Endothelial cell of umbilical vein (primary cell): Measurements from ENCODE around the gene SGK1. TPM values are rescaled to one million over a fixed set of nuclear protein-coding genes. Genes with fewer than 3 reads are reported as not detected.

Experiments used
- BruUV-seq: library from RNA; stranded (reverse); fragments of 400-500 nt; replicated peaks from 2 replicates; lab custom pipeline; 2021; lab: Mats Ljungman, UMichigan
- CTCF ChIA-PET: fragments of 300-600, 350-600 bp; sonication (Branson Sonifier 250); formaldehyde crosslinking; loops from one replicate; lab custom pipeline; 2021; ENCODE audit warnings: antibody characterized with exemption, inconsistent platforms; lab: Charles Lee
- POLR2A ChIA-PET: fragments of 300-600, 350-600 bp; sonication (Branson Sonifier 250); formaldehyde crosslinking; loops from one replicate; lab custom pipeline; 2021; ENCODE audit warnings: antibody characterized with exemption, inconsistent platforms; lab: Charles Lee
- DNase-seq: peaks from one replicate; pipeline ENCODE4 v3.0.0-alpha.2; 2011; ENCODE audit warnings: low read depth, low spot score
- FAIRE-seq: peaks from 2 replicates; lab custom pipeline; 2011; peaks lifted over from hg19 to GRCh38; lab: Jason Lieb, UNC
- H2AFZ ChIP-seq: 2 replicates; pipeline ENCODE4 v1.6.0; 2012; ENCODE audit warnings: low read depth, low read length, control low read depth, inconsistent platforms
- H3K27ac ChIP-seq: 2 replicates; pipeline ENCODE4 v1.5.1; 2011; ENCODE audit warnings: low read depth, mild to moderate bottlenecking, control low read depth, low read length, moderate library complexity; ENCODE audit not compliant: insufficient read depth
- H3K27me3 ChIP-seq, 2 experiments: 2 replicates each; pipeline versions ENCODE4 v1.6.0 to v1.6.1; 2011; ENCODE audit warnings: low read length in 2 of 2, mixed read lengths in 1 of 2; ENCODE audit not compliant: control insufficient read depth in 2 of 2, insufficient read depth in 2 of 2
- H3K36me3 ChIP-seq, 2 experiments: 2 replicates in 1 of 2; 3 replicates in 1 of 2; pipeline ENCODE4 v1.5.1; 2011; ENCODE audit warnings: low read length in 2 of 2, mild to moderate bottlenecking in 1 of 2, moderate library complexity in 1 of 2; ENCODE audit not compliant: control insufficient read depth in 2 of 2, insufficient read depth in 2 of 2; ENCODE audit errors: extremely low read depth in 1 of 2
- H3K4me1 ChIP-seq: 3 replicates; pipeline ENCODE4 v1.5.1; 2011; ENCODE audit warnings: mild to moderate bottlenecking, low read length; ENCODE audit not compliant: control insufficient read depth, insufficient read depth; ENCODE audit errors: extremely low read depth
- H3K4me2 ChIP-seq: 2 replicates; pipeline ENCODE4 v1.6.1; 2011; ENCODE audit warnings: low read length, control low read depth, mixed read lengths; ENCODE audit not compliant: insufficient read depth
- H3K4me3 ChIP-seq, 3 experiments: fragments of 200-600 bp in 1 of 3; sonication (generic), shearing (Covaris generic) in 1 of 3; replicated peaks in 1 of 3; 2 replicates each; pipeline ENCODE4 v1.5.1; 2011 to 2016; ENCODE audit warnings: control low read depth in 3 of 3, low read length in 3 of 3, mild to moderate bottlenecking in 2 of 3, inconsistent platforms in 1 of 3, low read depth in 1 of 3, moderate library complexity in 1 of 3; ENCODE audit not compliant: insufficient read depth in 1 of 3
- H3K79me2 ChIP-seq: 2 replicates; pipeline ENCODE4 v1.6.0; 2012; ENCODE audit warnings: low read length, inconsistent platforms; ENCODE audit not compliant: control insufficient read depth, insufficient read depth
- H3K9ac ChIP-seq: replicated peaks from 2 replicates; pipeline ENCODE3; 2011; ENCODE audit warnings: low read length, control low read depth; ENCODE audit not compliant: insufficient read depth; ENCODE audit errors: extremely low read depth
- H3K9me1 ChIP-seq: replicated peaks from 3 replicates; pipeline ENCODE4 v1.6.0; 2011; ENCODE audit warnings: mild to moderate bottlenecking, low read length; ENCODE audit not compliant: control insufficient read depth, insufficient read depth; ENCODE audit errors: extremely low read depth
- H3K9me3 ChIP-seq: replicated peaks from 2 replicates; pipeline ENCODE4 v1.5.1; 2012; ENCODE audit warnings: low read length, inconsistent platforms; ENCODE audit not compliant: control insufficient read depth, insufficient read depth
- H4K20me1 ChIP-seq: replicated peaks from 2 replicates; pipeline ENCODE3; 2011; ENCODE audit warnings: mild to moderate bottlenecking, low read length; ENCODE audit not compliant: control insufficient read depth, insufficient read depth; ENCODE audit errors: extremely low read depth
- EZH2 ChIP-seq: IDR thresholded peaks from 2 replicates; pipeline ENCODE4 v1.6.1; 2012; ENCODE audit warnings: borderline replicate concordance, low read depth, mild to moderate bottlenecking, moderate library complexity, low read length, inconsistent platforms; ENCODE audit not compliant: severe bottlenecking
- FOS ChIP-seq: IDR thresholded peaks from 2 replicates; pipeline ENCODE4 v1.6.1; 2011; ENCODE audit warnings: mild to moderate bottlenecking, low read length, moderate library complexity, borderline replicate concordance; ENCODE audit not compliant: insufficient read depth
- GATA2 ChIP-seq: IDR thresholded peaks from 2 replicates; pipeline ENCODE4 v1.7.0; 2011; ENCODE audit warnings: low read depth, mild to moderate bottlenecking, moderate library complexity, mixed read lengths, low read length; ENCODE audit not compliant: insufficient read length, insufficient read depth
- JUN ChIP-seq: IDR thresholded peaks from 2 replicates; pipeline ENCODE4 v1.6.1; 2011; ENCODE audit warnings: borderline replicate concordance, low read depth; ENCODE audit not compliant: insufficient read length, insufficient read depth
- MAX ChIP-seq: IDR thresholded peaks from 2 replicates; pipeline ENCODE4 v1.6.1; 2011; ENCODE audit not compliant: insufficient read depth, insufficient read length
- MYC ChIP-seq: IDR thresholded peaks from one replicate; pipeline ENCODE4 v1.6.1; 2011; ENCODE audit warnings: mild to moderate bottlenecking, low read depth, low read length
- POLR2A ChIP-seq: IDR thresholded peaks from 2 replicates; pipeline ENCODE4 v1.6.1; 2012; ENCODE audit warnings: low read depth, mild to moderate bottlenecking, control low read depth, low read length
- POLR2AphosphoS5 ChIP-seq: IDR thresholded peaks from 2 replicates; pipeline ENCODE4 v1.6.1; 2012; ENCODE audit warnings: low read depth, mild to moderate bottlenecking, control low read depth, low read length, moderate library complexity; ENCODE audit not compliant: insufficient read depth
- dilution Hi-C: fragments of 300-500 bp; cut with MboI; formaldehyde crosslinking; loops from one replicate; pipeline ENCODE4 v1.15.0; 2019; ENCODE audit warnings: low sequenced_read_pairs; ENCODE audit not compliant: extremely low pct_ligation_motif_present
- intact Hi-C: fragments of 100-400 bp; cut with micrococcal nuclease; formaldehyde crosslinking; loops from one replicate; pipeline ENCODE4 v1.10.0; 2022
- polyA plus RNA-seq, 4 experiments: library from polyadenylated mRNA; depleted of rRNA in 3 of 4; stranded (reverse) in 3 of 4; unstranded in 1 of 4; fragments of >200 nt; gene quantifications; 2 replicates each; pipeline versions ENCODE4 v1.2.1 to v1.2.3, GENCODE V29; 2011 to 2012; ENCODE audit warnings: missing spikeins in 1 of 4
- total RNA-seq: library from RNA; stranded (reverse); gene quantifications from 2 replicates; pipeline ENCODE4 v1.2.3, GENCODE V29; 2021
- TF ChIP-seq, protein P1 (sequence below), 2 donors: IDR thresholded peaks; 1 replicate in 1 of 2; 2 replicates in 1 of 2; pipeline ENCODE4 v1.5.1; 2011; ENCODE audit warnings: low read length in 2 of 2, mild to moderate bottlenecking in 2 of 2, moderate library complexity in 2 of 2, control low read depth in 1 of 2, inconsistent platforms in 1 of 2, low read depth in 1 of 2; ENCODE audit not compliant: insufficient read depth in 1 of 2; ENCODE audit errors: extremely low read depth in 1 of 2

The SGK1 gene
- total and polyA plus RNA-seq, 2 donors (not counting 3 experiments of a cell fraction or from before 2014, with no cell fraction given), result 121 to 128 TPM

DNA sequence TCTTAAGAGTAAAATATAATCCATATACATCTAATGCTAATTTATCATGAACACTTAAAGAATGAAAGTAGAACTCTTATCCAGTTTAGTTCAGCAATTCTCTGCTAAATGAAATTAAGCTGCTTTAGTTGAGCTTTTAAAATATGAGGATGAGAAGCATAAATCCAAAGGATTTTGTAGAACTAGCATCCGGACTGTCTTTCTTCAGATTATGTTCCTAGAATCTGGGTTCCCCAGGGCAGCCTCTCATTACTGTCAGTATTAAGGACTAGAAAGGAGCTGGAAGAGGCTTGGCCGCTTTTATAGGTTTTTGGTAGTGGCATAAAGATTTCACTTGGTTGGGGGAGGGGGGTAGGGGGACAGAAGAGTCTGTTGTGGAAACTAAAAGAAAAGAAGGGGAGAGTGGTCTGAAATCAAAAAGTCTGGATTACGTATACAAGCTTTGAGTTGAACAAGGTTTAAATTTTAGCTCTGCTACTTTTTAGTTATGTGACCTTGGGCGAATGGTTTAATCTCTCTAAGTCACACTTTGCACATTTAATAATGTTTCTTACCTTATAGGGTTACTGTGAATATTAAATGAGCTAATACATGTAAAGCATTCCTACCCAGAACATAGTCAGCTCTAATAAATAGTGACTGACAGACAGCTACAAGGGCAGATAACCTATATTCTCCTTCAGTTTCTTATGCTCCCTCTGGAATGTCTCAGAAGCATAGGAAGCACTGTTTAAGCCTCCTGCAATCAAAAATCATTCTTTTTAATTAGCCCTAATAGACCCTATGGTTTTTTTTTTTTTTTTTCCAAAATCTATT lies 3.7 kb downstream of the SGK1 start:
- no peak overlapping the region for H3K27ac ChIP-seq
- BruUV-seq, result no TSS peak
- H3K4me1 ChIP-seq, result peaks cover 6% of the 10 kb centered on the region
- no peak overlapping the region for H3K9ac ChIP-seq
- no peaks in the 10 kb centered on the region for H3K9me1 ChIP-seq
- ChIA-PET POLR2A (no interaction called here), CTCF (interaction anchor here (0.7 to 1.7 kb wide), 6 partner anchors 15 to 344 kb away, joined by 3 to 4 read pairs (median 3); no protein-coding TSS in a partner anchor)
- no peaks in the 10 kb centered on the region for H3K9me3 ChIP-seq
- H3K4me3 ChIP-seq, result no peak overlapping the region
- no peaks in the 10 kb centered on the region for H3K36me3 ChIP-seq
- H3K79me2 ChIP-seq, result no peaks in the 10 kb centered on the region
- no peak for DNase-seq
- TF ChIP-seq MYC (no peak), MAX (no peak), GATA2 (no peak), FOS (no peak), POLR2AphosphoS5 (no peak), POLR2A (no peak), EZH2 (no peak), JUN (no peak)
- TF ChIP-seq, protein P1, sequence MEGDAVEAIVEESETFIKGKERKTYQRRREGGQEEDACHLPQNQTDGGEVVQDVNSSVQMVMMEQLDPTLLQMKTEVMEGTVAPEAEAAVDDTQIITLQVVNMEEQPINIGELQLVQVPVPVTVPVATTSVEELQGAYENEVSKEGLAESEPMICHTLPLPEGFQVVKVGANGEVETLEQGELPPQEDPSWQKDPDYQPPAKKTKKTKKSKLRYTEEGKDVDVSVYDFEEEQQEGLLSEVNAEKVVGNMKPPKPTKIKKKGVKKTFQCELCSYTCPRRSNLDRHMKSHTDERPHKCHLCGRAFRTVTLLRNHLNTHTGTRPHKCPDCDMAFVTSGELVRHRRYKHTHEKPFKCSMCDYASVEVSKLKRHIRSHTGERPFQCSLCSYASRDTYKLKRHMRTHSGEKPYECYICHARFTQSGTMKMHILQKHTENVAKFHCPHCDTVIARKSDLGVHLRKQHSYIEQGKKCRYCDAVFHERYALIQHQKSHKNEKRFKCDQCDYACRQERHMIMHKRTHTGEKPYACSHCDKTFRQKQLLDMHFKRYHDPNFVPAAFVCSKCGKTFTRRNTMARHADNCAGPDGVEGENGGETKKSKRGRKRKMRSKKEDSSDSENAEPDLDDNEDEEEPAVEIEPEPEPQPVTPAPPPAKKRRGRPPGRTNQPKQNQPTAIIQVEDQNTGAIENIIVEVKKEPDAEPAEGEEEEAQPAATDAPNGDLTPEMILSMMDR (IDR thresholded peaks at IDR 0.05; ENCODE audit: extremely low read depth in 1 of 2, insufficient read depth in 1 of 2, low read depth in 1 of 2, low read length in 2 of 2), result no peak
- no peak overlapping the region for H2AFZ ChIP-seq
- intact Hi-C loops (no loop called here), dilution Hi-C loops (no loop called here)
- no peak for FAIRE-seq
- no peak overlapping the region for H3K4me2 ChIP-seq
- no peaks in the 10 kb centered on the region for H4K20me1 ChIP-seq
- H3K27me3 ChIP-seq, result no peaks in the 10 kb centered on the region
